Stimulated activated CD4-positive, alpha-beta T cell treated with anti-CD3 and anti-CD28 coated beads, TNF-alpha, amount 100 ng/mL, for 4 hours (primary cell): ENCODE results near the gene ZNF771.
A peak's percentile ranks its signal among the peaks of the same experiment; 100 is the strongest.
"Not testable (repeated sequence)": the region's sequence is repeated elsewhere in the genome, so short reads cannot be mapped to it uniquely, and the experiment has no call there.

ENCODE experiments used
- DNase-seq, 3 experiments: peaks; one replicate each; pipeline ENCODE4 v3.0.0-alpha.2; 2020; ENCODE audit warnings: low read depth in 3 of 3

Gene ZNF771

DNA sequence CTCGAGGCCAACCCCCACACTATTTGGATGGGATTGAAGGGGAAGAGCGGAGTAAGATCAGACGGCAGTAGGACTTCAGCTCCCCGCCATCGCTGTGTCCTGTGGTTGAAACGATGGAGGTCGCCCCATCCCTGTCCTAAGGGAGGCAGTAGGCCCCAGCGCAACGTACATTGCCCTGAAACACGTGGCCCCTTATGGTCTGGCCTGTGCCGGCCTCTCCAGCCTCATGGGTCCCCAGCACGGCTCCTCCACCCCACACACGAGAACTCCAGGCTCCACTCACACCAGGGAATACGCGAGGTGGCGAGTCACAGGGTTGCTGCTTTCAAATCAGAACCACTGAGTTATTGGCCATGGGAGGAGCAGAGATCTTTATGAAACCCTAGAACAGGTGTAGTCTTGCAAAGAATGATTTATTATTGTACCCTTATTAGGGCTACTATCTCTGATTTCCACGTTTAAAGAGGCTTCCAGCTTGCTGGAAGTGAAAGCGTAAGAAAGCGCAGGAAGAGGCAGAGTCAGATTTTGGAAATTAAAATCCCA is 23.1 kb downstream of the ZNF771 start:
- DNase-seq, result no peak

DNA sequence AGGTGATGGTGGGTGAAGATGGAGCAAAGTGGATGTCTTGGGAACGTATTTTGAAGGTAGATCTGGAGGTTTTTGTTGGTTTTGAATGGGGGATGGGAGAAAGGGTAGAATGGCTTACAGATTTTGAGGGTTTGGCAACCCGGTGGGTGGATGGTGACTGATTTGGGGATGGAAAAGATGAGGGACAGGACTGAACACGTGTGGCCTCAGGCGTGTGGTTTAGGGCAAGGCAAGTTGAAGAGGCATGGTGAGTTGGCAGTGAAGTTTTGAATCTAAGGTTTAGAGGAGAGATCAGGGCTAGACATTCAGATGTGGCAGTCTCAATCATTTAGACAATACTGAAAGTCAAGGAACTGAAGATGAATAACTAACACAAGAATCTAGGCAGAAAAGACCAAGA is 27.4 kb downstream of the ZNF771 start:
- DNase-seq, result no peak

DNA sequence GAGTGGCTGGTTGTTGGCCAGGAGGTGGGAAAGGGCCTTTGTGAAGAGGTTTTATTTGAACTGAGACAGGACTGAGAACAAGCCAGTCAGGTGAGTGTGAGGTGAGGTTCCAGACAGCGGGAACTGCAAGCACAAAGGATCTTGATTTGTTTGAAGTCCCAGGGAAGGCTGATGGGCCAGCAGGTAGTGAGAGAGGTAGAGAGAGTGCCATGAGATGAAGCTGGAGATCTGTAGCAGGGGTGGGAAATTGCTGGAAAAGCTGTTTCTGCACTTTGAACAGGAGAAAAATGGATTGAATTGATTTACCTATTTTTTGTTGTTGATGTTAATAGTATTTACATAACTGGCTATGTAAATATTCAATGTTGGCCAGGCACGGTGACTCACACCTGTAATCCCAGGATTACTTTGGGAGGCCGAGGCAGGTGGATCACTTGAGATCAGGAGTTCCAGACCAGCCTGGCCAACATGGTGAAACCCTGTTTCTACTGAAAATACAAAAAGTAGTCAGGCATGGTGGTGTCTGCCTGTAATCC is 30.2 kb downstream of the ZNF771 start:
- DNase-seq, result no peak

DNA sequence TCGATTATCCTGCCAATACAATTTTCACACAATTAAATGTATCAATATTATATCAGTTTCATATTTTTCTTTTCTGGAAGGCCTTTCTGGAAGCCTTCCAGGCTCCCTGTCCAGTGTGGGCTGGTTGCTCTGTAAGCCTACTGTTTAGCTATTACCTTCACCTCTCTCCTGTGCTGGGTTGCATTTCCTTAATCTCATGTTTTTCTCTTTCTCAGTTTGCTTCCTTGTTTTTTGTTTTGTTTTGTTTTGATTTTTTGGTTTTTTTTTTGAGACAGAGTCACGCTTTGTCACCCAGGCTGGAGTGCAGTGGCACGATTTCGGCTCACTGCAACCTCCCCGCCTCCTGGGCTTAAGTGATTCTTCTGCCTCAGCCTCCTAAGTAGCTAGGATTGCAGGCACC is 31.4 kb downstream of the ZNF771 start:
- no peak for DNase-seq

DNA sequence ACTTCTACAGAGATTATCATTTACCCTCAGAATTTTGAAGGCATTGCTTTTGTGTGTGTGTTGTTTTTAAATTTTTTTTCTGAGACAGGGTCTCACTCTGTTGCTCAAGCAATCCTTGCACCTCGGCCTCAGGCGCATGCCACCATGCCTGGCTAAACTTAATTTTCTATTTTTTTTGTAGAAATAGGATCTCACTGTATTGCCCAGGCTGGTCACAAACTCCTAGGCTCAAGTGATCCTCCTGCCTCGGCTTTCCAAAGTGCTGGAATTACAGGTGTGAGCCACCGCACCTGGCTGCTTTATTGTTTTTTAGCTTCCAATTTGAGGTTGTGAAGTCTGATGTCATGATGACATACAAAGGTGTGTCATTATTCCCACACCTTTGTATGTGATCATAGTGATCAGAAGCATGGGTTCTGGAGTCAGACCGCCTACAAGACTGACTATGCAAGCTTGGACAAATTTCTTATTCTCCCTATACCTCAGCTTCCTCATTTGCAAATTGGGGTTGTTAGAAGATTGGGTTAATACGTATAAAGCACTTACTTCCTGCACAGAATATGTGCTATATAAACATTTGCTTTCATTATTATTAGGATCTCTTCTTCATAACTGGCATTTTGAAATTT is 32.4 kb downstream of the ZNF771 start:
- DNase-seq, result no peak

DNA sequence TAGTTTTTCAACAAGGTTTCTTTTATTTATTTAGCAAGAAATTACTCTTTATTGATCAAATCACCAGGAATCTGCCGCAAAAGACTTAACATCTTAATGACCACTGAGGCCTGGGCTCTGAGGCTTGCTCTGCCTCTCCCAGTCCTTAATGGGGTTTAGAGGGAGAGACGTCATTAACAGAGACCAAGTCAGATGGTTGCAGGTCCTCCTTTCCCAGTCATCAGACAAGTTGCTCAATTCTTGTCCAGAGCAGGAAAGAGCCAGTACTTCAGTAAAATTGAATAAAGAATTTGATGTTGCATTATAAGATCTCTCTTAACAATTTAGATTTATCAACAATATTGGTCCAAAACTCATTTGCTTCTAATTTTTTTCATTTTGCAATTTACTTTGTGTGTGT is 36.2 kb downstream of the ZNF771 start:
- DNase-seq, result no peak

DNA sequence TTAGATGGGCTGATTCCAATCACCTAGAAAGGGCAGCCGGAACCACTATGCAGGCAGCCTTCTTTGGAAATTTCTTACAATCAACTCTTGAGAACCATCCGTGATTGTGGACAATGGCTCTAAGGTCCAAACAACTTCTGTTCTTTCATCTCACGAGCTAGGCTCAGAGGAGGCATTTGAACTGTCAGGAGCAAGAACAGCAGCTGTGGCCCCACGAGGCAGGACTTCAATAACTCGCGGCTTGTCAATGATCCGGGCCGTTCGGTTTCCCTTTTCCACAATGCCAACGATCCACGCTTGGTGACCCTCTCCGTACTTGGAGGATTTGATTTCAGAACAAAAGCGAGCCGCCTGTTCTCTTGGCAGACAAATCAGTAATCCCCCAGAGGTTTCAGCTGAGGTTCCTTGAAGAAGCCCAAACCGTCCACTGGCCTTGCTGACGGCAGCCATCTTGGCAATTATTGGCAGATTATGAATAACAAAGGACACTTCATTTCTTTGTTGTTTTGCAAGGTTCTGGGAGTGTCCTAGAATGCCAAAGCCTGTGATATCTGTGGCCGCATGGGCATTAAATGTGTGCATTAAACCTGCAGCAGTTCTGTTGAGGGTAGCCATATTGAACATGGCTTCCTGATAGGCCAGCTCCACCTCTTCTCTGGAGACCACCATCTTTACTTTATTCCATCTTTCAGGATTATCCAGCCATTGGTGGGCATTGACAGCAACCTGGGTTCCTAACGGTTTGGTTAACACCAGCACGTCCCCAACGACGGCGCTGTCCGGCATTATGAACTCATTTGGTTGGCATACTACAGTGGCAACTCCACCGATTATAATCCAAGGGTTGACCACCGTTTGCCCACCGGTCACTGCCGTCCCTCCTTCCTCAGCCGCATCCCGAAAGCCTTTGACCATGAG is 37.1 kb downstream of the ZNF771 start:
- no peak for DNase-seq

DNA sequence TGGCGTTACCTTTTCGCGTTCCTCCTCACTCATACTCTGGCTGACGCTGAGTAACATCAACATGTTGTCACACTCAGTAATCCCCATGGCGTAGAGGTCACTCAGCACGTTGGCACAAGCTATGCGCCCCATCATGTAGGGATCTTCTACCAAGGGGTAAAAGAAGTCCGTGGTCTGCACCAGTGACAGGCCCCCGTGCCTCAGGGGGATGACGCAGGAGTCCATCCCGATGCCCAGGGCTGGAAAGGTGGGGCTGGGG is 37.7 kb downstream of the ZNF771 start:
- no peak for DNase-seq

DNA sequence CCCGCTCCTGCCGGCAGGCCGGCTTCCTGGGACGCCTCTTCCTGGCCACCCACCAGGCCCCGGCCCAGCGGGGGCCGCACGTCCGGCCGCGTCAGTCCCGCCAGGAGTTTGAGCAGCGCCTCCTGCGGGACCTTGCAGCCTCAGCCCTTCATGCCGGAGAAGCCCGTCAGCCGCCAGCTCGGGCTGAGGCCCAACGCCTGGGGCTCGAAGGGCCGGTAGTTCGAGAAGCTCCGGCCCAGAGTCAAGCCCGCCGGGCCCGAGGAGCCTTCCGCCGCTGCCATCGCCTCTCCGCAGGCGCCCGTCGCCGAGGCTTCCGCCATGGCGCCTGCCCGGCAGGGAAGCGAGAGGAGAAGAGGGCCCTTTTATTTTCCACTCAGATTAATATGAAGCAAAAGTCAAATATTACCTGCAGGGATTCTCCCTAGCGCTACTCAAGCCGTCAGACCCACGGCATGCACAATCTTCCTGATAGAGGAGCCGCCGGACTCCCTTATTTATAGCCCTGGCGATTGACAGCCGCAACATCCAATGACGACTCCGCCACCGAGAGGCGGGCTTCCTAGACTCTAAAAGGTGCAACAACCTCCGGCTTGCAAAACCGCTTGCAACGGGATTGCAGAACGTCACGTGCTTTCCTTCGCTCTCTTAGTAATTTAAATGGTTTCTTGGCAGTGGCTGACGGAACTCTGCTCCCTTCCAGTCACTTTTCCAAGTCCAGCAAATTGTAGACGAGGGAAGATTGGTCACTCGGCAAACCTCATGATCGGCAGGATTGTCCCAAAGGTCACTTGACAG is 38.2 kb downstream of the ZNF771 start, which contains the start of gene SEPHS2:
Gene SEPHS2 (minus strand): TSS at position 467 of the 795 bp plus-strand sequence. CDS start 147 bp downstream, at position 320.
- peak; percentile 84 to 95 (median 91) for DNase-seq

DNA sequence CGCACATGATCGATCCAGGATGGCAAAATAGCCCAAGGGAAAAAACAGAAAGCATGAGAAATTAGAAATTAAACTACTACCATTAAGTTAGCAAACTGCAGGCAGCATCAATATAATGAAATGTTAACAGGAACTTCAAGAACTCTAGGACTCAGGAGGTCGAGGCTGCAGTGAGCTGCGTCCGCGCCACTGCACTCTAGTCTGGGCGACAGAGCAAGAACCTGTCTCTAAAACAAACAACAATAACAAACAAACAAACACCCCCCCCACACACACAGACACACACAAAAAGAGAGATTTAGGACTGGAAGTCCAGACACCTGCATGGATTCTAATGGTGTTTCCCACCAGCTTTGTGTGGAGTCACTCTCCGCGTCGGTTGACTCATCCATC is 38.8 kb downstream of the ZNF771 start:
- no peak for DNase-seq

DNA sequence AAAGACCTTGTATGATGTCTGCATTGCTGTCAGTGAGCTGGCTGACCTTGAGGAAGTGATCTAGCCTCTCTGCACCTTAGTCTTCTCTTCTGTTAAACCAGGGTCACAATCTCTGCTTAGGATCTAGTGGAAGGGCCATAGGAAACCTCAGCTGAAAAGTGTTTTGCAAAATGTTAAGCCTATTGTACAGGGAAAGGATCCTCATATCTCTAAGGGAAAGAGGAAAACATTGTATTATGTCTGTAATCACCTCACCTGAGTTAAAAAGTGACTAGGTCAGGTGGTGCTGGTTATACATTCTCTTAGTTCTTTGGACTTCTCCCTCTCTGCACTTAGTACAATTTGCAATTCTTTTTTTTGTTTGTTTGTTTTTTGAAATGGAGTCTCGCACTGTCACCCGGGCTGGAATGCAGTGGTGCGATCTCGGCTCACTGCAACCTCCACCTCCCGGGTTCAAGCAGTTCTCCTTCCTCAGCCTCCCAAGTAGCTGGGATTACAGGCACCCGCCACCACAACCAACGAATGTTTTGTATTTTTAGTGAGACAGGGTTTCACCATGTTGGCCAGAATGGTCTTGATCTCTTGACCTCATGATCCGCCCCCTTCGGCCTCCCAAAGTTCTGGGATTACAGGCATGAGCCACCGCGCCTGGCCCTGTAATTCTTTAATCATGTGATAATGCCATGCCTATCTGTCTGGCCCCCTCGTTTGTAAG is 40.3 kb downstream of the ZNF771 start:
- no peak for DNase-seq

DNA sequence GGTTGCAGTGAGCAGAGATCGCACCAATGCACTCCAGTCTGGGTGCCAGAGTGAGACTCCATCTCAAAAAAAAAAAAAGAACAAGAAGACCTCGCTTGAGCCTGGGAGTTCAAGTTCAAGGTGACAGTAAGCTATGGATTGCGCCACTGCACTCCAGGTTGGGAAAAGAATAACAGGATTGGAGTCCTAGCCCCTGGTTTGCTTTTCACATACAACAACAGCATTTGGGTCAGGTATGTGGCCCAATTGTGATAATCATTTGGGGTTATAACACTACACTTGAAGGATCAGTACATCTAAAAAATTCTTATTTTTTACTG is 41.7 kb downstream of the ZNF771 start:
- no peak for DNase-seq

DNA sequence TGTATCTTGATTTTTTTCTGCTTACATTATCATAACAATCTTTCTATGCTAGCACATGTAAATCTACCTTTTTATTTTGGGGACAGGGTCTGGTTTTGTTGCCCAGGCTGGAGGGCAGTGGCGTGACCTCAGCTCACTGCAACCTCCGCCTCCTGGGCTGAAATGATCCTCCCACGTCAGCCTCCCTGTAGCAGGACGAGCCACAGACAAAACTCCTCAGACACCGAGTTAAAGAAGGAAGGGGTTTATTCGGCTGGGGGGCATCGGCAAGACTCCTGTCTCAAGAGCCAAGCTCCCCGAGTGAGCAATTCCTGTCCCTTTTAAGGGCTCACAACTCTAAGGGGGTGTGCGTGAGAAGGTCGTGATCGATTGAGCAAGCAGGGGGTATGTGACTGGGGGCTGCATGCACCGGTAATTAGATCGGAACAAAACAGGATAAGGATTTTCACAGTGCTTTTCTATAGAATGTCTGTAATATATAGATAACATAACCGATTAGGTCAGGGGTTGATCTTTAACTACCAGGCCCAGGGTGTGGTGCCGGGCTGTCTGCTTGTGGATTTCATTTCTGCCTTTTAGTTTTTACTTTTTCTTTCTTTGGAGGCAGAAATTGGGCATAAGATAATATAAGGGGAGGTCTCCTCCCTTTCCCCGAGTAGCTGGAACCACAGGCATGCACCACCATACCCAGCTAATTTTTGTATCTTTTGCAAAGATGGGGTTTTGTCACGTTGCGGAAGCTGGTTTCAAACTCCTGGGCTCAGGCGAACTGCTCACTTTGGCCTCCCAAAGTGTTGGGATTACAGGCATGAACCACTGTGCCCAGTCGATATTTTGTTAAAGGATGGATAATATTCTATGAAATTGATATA is 45.5 kb downstream of the ZNF771 start:
- not testable (repeated sequence) for DNase-seq

DNA sequence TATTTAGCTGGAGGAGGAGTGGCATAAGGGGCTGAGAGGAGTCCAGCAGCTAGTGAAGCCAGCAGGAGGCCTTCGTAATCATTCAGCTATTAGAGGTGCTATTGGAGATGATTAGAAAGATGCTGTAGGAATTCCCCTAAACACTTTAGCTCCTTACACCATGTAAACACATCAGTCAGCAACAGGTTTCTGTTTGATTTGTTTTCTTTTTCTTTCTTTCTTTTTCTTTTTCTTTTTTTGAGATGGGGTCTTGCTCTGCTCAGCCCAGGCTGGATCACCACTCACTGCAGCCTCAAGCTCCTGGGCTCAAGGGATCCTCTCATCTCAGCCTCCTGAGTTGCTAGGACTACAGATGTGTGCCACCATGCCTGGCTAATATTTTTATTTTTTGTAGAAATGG is 48.9 kb downstream of the ZNF771 start:
- DNase-seq, result no peak

DNA sequence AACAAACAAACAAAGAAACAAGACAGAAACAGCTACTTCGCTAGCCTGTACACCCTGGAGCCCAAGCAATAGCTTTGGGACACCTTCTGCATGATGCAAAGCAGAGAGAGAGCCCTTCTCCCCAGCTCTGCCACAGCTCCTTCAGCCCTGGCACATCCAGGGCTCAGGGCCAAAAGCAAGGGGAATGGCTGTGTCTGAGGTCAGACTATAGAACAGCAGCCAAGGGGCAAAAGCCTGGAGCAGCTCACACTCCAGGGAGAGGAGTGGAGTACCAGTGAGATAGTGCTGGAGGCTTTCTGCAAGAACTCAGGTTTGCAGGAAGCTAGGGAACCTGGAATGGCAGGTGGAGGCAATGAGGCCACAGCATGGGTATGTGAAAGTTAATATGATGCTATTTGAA is 49.9 kb downstream of the ZNF771 start:
- DNase-seq, result no peak

DNA sequence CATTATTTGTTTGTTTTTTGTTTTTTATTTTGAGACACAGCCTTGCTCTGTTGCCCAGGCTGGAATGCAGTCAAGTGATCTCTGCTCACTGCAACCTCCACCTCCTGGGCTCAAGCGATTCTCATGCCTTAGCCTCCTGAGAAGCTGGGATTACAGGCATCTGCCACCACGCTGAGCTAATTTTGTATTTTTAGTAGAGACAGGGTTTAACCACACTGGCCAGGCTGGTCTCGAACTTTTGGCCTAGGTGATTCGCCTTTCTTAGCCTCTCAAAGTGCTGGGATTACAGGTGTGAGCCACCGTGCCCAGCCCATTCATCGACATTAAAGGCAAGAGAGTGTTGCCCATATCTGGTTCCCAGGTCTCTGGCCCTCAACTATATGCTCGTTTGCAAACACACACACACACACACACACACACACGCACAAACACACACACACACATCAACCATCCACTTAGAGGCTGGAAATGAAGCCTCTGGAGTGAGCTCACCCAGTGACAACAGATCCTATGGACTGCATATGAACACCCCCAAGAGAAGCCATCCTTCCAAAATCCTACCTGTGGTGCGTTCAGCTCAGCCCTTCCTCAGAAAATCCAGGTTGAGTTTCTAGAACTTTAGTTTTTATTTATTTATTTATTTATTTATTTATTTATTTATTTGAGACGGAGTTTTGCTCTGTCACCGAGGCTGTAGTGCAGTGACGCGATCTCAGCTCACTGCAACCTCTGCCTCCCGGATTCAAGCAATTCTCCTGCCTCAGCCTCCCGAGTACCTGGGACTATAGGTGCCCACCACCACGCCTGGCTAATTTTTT is 50.5 kb downstream of the ZNF771 start:
- no peak for DNase-seq

DNA sequence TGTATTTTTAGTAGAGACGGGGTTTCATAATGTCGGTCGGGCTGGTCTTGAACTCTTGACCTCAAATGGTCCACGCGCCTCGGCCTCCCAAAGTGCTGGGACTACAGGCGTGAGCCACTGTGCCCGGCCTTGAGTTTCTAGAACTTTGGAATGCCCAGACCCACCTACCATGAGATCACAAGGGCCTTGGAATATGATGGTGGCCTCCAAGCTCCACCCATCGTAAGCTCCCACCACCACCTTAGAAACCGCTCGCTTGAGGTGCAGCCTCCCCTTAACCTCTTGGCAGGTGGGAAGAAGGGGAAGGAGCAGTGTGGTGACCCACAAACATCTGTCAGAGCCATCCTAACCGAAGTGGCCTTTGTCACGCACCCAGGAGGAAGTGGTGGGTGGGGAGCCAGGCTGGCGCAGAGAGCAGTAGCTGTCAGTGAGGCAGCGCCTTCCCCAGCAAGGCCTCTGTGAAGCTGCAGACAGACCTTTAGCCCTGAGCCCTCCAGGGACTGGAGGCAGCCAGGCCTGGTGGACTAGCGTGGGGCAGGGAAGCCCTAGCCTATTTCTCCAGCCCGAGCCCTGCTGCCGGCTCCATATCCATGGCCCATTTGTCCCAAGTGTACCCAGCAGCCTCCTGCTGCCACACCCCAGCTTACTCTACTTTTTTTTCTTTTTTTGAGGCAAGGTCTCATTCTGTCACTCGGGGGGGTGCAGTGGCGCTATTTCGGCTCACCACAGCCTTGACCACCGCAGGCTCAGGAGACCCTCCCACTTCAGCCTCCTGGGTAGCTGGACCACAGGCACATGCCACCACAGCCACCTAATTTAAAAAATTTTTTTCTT is 51.4 kb downstream of the ZNF771 start:
- DNase-seq, result peak; percentile 60 to 73 (median 65)

DNA sequence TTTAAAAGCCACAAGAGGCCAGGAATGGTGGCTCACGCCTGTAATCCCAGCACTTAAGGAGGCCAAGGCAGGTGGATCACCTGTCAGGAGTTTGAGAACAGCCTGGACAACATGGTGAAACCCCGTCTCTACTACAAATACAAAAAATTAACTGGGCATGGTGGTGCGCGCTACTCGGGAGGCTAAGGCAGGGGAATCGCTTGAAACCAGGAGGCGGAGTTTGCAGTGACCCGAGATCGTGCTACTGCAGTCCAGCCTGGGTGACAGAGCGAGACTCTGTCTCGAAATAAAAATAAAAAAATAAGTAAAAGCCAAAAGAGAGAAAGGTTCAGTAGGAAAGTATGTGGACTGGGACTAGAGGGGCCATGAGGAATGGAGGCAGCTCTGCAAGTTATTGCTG is 52.0 kb downstream of the ZNF771 start:
- DNase-seq, result no peak

DNA sequence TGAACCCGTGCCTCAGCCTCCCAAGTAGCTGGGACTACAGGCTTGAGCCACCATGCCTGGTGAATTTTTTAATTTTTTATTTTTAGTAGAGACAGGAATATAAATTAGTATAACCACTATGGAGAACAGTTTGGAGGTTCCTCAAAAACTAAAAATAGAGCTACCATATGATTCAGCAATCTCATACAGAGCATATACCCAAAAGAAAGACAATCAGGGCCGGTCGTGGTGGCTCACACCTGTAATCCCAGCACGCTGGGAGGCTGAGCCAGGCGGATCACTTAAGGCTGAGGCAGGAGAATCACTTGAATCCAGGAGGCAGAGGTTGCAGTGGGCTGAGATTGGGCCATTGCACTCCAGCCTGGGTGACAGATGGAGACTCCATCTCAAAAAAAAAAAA is 54.0 kb downstream of the ZNF771 start:
- not testable (repeated sequence) for DNase-seq
